ENCODE data around the gene ARHGAP10.
"Not testable (repeated sequence)": the region's sequence is repeated elsewhere in the genome, so short reads cannot be mapped to it uniquely, and the experiment has no call there.

The ARHGAP10 gene

DNA sequence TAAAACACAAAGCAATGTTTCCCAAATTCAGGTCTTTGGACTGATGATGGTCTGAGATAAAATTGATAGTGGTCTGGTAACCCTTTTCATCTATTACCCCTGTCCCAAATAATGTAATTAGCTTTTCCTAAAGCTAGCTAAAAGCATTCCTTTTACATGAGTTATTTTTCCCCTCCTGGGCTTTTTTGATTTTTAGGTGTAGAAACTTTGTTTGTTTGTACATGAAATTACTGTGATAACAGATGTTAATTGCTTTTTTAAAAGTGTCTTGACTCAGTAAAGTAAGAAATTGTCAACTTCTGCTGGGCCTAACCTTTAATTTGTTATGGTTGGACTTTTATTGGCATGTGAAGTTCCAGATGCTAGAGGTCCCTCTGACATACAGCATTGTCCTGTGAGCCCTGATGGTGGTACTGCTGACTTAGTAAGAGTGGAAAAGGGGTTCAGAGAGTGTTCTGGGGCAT, 145.5 kb downstream of the ARHGAP10 start:
- TF ChIP-seq, protein P1, sequence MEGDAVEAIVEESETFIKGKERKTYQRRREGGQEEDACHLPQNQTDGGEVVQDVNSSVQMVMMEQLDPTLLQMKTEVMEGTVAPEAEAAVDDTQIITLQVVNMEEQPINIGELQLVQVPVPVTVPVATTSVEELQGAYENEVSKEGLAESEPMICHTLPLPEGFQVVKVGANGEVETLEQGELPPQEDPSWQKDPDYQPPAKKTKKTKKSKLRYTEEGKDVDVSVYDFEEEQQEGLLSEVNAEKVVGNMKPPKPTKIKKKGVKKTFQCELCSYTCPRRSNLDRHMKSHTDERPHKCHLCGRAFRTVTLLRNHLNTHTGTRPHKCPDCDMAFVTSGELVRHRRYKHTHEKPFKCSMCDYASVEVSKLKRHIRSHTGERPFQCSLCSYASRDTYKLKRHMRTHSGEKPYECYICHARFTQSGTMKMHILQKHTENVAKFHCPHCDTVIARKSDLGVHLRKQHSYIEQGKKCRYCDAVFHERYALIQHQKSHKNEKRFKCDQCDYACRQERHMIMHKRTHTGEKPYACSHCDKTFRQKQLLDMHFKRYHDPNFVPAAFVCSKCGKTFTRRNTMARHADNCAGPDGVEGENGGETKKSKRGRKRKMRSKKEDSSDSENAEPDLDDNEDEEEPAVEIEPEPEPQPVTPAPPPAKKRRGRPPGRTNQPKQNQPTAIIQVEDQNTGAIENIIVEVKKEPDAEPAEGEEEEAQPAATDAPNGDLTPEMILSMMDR (IDR thresholded peaks at IDR 0.05; ENCODE audit: borderline replicate concordance, insufficient read depth, low read depth, low read length) = no peak
- no peak overlapping the region for H3K4me3 ChIP-seq (ENCODE audit: low read depth, low read length)

DNA sequence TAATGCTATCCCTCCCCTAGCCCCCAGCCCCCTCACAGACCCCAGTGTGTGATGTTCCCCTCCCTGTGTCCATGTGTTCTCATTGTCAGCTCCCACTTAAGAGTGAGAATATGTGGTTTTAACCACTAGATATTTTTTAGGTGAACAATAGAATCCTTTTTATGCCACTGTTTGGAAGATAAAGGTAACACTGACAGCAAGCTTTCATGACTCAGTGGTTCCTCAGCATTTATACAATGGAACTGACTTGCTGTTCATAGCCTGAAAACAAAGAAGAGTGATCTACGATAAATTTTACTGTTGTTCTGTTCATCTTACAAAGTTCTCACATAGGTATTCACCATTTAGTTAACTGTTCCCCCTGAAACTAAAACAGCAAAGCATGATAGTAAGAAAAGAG, 147.8 kb downstream of the ARHGAP10 start:
- H3K4me3 ChIP-seq (ENCODE audit: low read depth, low read length) = no peak overlapping the region
- TF ChIP-seq, protein P1 (IDR thresholded peaks at IDR 0.05; ENCODE audit: borderline replicate concordance, insufficient read depth, low read depth, low read length) = no peak

DNA sequence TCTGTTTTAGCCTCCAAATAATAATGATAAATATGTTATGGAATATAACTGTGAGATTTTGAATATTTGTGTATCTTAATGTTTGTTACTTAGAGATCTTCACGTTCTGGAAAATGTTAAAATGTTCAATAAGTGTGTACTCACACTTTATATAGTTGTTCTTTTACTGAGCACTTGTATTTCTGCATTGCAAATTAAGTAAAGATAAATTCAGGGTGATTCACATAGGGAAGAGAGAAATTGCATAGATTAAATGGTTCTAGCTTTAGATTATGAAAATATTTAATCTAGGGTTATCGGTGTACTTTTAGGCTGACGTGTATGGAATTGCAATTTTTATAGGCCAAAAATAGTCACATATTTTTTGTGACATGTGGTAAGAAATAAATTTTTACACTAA, 148.6 kb downstream of the ARHGAP10 start:
- H3K4me3 ChIP-seq (ENCODE audit: low read depth, low read length) = no peak overlapping the region
- TF ChIP-seq, protein P1 (IDR thresholded peaks at IDR 0.05; ENCODE audit: borderline replicate concordance, insufficient read depth, low read depth, low read length) = no peak

DNA sequence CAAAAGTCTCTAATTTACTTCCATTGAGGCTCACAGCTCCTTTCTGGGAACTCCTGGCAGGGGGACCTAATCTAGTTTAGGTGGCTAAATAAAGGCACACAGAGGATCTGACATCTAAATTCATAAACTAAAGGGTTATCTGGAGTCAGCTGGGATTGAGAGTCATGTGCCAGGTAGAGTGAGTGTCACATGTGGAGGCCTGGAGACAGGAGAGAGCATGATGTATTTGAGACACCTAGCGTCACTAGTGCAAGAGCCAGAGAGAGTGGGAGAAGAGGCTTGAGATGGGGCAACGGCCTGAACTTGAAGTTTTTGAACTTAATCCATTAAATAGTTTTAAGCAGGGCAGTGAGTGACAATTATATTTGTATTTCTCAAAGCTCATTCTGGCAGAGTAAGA, 152.6 kb downstream of the ARHGAP10 start:
- TF ChIP-seq, protein P1 (IDR thresholded peaks at IDR 0.05; ENCODE audit: borderline replicate concordance, insufficient read depth, low read depth, low read length) = no peak
- no peak overlapping the region for H3K4me3 ChIP-seq (ENCODE audit: low read depth, low read length)

DNA sequence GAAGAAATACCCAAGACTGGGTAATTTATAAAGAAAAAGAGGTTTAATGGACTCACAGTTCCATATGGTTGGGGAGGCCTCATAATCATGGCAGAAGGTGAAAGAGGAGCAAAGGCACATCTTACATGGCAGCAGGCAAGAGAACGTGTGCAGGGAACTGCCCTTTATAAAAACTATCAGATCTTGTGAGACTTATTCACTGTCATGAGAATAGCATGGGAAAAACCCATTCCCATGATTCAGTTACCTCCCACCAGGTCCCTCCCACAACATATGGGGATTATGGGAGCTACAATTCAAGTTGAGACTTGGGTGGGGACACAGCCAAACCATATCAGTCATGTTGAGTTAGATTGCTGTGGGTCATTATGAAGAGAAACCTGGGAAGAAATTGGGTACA, 153.3 kb downstream of the ARHGAP10 start:
- not testable (repeated sequence) for H3K4me3 ChIP-seq (ENCODE audit: low read depth, low read length)

DNA sequence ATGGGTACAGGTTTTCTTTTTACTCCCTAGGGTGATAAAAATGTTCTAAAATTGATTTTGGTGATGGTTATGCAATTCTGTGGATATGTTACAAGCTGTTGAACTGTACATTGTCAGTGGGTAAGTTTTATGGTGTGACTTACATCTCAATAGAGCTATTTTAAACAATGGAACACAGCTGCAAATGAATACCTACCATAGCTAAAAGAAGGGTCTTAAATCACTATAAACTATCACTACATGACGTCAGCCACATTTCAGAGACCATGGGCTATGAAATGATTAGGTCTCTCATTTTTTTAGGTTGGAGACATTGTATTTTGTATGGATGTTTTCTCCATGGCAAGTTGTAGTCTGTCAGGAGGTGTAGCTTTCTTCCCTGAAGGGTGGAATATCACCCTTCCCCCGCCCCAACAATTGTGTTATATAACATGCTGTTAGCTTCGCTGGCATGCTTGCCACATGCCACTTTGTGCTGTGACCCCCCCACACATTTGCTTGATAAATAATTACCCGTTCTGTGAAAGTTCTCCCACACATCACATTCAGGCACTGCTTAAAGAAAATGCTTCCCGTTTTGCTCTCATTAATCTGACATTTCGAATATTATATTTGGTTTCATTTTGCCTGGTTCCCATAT, 159.7 kb downstream of the ARHGAP10 start:
- TF ChIP-seq, protein P1 (IDR thresholded peaks at IDR 0.05; ENCODE audit: borderline replicate concordance, insufficient read depth, low read depth, low read length) = no peak
- no peak overlapping the region for H3K4me3 ChIP-seq (ENCODE audit: low read depth, low read length)

DNA sequence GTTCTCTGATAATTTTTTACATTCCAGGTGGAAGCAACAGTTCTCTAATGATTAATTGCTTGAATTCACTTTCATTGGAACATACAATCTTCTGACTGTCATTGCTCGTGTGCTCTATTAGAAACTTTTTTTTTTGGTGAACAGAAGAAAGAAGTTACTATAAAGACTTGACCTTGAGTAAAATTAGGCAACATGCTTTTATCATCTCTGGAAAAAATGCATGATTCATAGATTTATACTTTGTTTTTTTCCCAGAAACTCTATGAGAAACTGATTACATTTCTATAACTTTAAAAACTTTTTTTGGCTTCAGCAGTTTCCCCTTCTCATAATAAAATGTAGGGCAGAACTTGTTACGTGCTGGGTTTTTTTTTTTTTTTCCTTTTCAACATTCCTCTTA, 167.6 kb downstream of the ARHGAP10 start:
- H3K4me3 ChIP-seq (ENCODE audit: low read depth, low read length) = no peak overlapping the region
- TF ChIP-seq, protein P1 (IDR thresholded peaks at IDR 0.05; ENCODE audit: borderline replicate concordance, insufficient read depth, low read depth, low read length) = no peak

Data from GM12875 (cell line).